Measurements from ENCODE around the gene HYAL4.

DNA sequence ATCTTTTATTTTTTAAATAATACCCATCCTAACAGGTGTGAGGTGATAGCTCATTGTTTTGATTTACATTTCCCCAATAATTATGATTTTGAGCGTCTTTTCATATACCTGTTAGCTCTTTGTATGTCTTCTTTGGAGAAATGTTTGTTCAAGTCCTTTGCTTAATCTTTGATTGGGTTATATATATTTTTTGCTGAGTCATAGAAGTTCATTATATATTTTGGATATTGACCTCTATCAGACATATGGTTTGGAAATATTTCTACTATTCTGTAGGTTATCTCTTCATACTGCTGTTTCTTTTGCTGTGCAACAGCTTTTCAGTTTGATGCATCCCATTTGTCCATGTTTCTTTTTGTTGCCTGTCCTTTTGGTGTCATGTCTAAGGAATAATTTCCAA lies 23.6 kb upstream of the HYAL4 start:
- TF ChIP-seq, protein P1, sequence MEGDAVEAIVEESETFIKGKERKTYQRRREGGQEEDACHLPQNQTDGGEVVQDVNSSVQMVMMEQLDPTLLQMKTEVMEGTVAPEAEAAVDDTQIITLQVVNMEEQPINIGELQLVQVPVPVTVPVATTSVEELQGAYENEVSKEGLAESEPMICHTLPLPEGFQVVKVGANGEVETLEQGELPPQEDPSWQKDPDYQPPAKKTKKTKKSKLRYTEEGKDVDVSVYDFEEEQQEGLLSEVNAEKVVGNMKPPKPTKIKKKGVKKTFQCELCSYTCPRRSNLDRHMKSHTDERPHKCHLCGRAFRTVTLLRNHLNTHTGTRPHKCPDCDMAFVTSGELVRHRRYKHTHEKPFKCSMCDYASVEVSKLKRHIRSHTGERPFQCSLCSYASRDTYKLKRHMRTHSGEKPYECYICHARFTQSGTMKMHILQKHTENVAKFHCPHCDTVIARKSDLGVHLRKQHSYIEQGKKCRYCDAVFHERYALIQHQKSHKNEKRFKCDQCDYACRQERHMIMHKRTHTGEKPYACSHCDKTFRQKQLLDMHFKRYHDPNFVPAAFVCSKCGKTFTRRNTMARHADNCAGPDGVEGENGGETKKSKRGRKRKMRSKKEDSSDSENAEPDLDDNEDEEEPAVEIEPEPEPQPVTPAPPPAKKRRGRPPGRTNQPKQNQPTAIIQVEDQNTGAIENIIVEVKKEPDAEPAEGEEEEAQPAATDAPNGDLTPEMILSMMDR (IDR thresholded peaks at IDR 0.05): no peak
- no peak for TF ChIP-seq EP300 (IDR thresholded peaks at IDR 0.05)
